T follicular helper cell (primary cell): Measurements from ENCODE around the gene ANXA8.

Source experiments
- DNase-seq: peaks from one replicate; pipeline ENCODE4 v3.0.0-alpha.2; 2020; ENCODE audit warnings: low read depth

ANXA8 gene

DNA sequence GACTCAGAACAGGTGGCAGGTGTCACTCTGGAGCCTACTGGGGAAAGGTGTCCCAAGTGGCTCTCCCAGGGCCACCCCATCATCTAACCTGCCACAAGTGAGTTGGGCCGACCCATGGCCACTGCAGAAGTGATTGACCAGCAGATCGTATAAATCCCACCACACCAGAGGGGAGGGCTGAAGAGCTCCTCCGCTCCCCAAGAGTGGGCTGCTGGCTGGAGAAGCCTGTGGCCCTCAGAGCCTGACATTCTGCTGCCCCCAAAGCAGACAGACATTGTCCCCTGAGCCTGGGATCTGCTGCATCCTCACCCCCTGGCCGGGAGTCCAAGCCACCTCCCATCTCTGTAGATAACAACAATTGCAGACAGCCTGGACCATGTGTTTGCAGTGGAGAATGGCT lies 36.7 kb downstream of the ANXA8 start:
- no peak for DNase-seq

GRCh38 chr10:47445720-47446119 lies 38.2 kb downstream of the ANXA8 start:
- DNase-seq: no peak

GRCh38 chr10:47444047-47444446 lies 39.9 kb downstream of the ANXA8 start:
- DNase-seq: no peak

DNA sequence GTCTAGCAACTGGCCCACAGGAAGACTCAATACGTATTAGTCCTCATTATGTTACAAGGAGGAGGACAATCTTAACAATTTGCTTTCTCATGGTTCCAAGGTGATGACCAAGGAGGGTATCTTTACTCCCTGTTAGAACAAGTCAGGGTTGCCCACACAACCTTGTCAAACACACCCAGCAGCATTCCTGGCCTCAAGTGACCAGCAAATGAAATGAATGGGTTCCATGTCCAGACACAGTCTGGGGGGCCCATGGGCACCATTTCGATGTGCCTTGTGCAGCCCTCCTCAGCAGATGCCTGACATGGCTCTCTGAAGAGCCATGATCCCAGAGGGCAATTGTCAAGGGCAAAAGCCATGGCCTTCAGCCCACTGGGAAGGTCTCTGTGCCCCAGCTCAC lies 40.8 kb downstream of the ANXA8 start:
- DNase-seq: no peak

GRCh38 chr10:47442351-47442750 lies 41.6 kb downstream of the ANXA8 start:
- DNase-seq: no peak

DNA sequence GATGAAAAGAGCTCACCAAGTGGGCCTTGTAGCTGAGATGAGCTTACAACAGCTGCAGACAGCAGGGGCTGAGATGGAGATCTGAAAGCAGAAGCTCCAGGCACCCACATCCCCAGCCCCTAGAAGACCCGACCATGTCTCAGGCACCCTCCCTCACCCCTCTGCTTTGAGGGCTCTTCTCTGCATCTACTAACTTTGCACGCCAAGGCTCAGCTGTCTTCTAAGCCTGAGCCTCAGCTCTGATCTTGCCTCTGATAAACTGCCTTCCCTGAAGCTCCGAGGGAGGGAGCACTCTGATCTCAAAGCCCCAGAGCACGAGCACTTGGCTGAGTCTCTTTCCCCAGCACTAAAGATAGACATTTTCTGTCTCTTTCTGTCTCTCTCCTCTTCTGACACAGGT lies 42.0 kb downstream of the ANXA8 start:
- no peak for DNase-seq

- no peak for DNase-seq
These were observed 43.7 kb downstream of the ANXA8 start for GRCh38 chr10:47440207-47440606.

DNA sequence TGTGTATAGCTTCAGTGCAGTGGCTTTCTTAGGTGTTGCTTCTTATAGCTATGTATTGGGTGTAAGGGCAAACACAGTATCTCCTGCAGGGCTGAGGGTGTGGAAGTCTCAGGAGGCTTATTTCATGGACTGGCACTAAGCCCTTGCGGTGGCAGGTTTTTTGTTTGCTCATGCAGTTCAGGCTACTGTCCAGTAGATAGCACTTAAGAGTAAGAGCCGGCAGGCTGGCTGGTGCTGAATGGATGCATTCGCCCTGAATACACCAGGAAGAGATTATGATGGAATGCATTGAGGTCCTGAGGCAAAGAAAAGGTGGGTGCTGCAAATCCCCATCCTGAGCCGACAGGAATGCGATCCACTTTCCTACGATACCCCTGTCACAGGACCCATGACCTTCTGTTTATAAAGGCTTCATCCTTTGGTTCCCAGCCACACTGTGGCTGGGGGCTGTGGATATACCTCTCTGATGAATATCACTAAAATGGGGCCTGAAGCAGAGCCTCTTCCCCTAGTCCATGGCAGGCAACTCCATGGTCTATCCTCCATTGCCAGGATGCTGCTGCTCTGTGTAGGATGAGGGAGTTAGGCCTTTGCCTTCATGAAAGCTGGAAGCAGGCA lies 44.9 kb downstream of the ANXA8 start:
- no peak for DNase-seq

- no peak for DNase-seq
These were observed 48.8 kb downstream of the ANXA8 start for GRCh38 chr10:47435081-47435480.

- no peak for DNase-seq
These were observed 58.0 kb downstream of the ANXA8 start for GRCh38 chr10:47425813-47426419.

DNA sequence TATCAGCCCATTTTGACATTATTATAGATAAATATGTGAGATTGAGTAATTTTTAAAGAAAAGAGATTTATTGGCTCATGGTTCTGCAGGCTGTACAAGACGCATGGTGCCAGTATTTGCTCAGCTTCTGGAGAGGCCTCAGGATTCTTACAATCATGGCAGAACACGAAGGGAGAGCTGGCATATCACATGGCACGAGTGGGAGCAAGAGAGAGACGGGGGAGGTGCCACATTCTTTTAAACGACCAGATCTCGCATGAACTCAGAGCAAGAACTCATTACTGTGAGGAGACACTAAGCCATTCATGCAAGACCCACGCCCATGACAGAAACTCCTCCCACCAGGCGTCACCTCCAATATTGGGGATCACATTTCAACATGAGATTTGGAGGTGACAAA lies 59.7 kb downstream of the ANXA8 start:
- DNase-seq: no peak

DNA sequence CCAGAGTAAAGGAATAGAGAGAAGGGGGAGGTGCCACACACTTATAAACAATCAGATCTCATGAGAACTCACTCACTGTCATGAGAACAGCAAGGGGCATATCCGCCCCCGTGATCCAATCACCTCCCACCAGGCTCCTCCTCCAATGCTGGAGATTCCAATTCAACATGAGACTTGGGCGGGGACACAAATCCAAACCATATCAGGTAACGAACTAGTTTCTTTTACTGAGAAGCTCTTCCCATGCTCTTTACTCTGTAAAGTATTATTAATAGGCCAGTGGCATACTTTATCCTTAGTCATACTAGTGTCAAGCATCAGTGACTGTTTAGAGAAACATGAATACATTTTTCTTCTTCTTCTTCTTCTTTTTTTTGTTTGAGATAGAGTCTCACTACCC lies 60.4 kb downstream of the ANXA8 start:
- DNase-seq: no peak

GRCh38 chr10:47421057-47421952 lies 62.6 kb downstream of the ANXA8 start:
- DNase-seq: no peak

DNA sequence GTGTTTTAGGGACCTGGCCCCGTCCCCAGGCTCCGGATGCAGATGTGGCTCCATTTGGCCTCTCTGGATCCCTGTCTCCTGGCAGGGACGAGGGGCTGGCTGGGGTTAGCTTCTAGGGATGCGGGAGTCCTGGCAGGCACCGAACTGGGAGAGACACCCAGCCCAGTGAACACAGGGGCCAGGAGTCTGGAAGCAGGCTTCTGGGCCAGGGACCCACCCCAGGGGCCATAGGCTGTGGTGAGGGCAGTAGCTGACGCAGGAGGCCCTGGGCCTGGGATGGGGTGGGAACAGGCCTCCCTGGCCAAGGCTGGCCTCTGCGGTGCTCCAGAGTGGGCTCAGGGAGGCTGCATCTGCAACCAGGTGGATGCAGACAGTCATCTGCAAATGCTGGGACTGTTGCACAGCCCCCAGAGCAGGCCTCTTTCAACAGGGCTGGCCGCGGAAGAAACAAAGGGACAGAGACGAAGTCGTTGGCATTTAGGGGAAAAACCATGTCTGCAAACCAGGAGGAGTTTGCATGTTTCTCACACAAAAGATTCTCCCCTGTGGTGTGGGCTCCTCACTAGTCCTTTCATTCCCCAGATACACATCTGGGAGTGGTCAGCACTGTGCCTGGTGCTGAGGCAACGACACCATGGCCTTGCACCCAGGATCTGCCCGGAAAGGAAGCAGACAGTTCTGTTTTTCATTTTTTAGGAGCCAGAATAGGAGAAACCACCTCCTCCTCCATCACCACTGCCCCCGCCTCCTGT lies 63.4 kb downstream of the ANXA8 start:
- no peak for DNase-seq

DNA sequence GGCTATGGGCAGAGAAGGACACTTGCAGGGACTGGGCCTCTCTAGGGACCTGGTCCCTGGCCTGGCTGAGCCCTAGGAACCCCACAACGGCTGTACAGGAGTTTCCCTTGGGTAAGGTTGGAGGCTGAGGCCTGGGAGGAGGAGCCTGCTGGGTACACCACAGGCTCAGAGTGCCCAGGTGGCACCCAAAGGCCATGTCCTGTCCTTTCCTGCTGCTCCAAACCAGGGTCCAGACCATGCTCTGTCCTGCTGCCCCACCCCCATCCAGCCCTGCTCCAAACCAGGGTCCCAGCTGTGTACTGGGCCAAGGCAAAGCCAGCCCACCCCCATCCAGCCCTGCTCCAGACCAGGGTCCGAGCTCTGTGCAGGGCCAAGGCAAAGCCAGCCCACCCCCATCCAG lies 64.5 kb downstream of the ANXA8 start:
- no peak for DNase-seq

GRCh38 chr10:47418966-47419365 lies 64.9 kb downstream of the ANXA8 start:
- DNase-seq: no peak

DNA sequence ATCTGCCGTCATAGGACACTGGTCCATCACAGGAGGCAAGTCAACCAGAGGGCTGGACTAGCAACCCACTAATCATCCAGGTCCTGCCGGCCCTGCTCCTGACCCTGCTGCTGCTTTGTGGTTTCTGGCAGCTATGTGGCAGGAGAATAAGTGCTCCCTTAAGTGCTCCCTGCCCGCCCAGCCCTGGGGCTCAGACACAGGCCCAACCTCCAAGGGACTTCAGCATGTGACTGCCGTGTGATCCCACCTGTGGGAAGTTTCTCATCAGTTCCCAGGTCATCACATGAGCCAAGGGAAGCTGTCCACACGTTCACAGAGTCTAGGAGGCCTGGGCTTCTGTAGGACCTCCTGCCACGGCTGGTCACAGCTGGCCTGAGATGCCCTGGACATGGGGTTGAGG lies 65.6 kb downstream of the ANXA8 start:
- DNase-seq: no peak
